Stomach (tissue), 9 donors: ENCODE results near the gene LRRTM2. TPM values are rescaled to one million over a fixed set of nuclear protein-coding genes. Genes with fewer than 3 reads are reported as not detected.
"Not testable (repeated sequence)": the region's sequence is repeated elsewhere in the genome, so short reads cannot be mapped to it uniquely, and the experiment has no call there.

Experiments
- DNase-seq, 2 donors: peaks; one replicate each; pipeline versions ENCODE4 v3.0.0 to v3.0.0-alpha.2; 2013 to 2019
- H3K27ac ChIP-seq, 5 donors: fragments of 200-600 bp in 4 of 5; sonication (generic) in 4 of 5; one replicate each; pipeline ENCODE4 v1.5.1; 2013 to 2019; ENCODE audit warnings: mild to moderate bottlenecking in 1 of 5, moderate library complexity in 1 of 5
- H3K27me3 ChIP-seq, 3 donors: fragments of 200-600 bp; sonication (generic); one replicate each; pipeline ENCODE4 v1.5.1; 2017 to 2019; ENCODE audit warnings: mixed run types in 1 of 3
- H3K36me3 ChIP-seq, 4 donors: fragments of 200-600 bp; sonication (generic); 1 replicate in 3 of 4; 2 replicates in 1 of 4; pipeline ENCODE4 v1.5.1; 2016 to 2019
- H3K4me1 ChIP-seq, 4 donors: fragments of 200-600 bp; sonication (generic); one replicate each; pipeline ENCODE4 v1.5.1; 2016 to 2019
- H3K4me3 ChIP-seq, 4 donors: fragments of 200-600 bp; sonication (generic) in 3 of 4; one replicate each; pipeline ENCODE4 v1.5.1; 2016 to 2019; ENCODE audit warnings: mild to moderate bottlenecking in 1 of 4
- H3K9me3 ChIP-seq, 4 donors: fragments of 200-600 bp; sonication (generic); one replicate each; pipeline ENCODE4 v1.5.1; 2016 to 2019
- EP300 ChIP-seq: sonication (generic); formaldehyde crosslinking; IDR thresholded peaks from one replicate; pipeline ENCODE4 v1.6.1; 2017; ENCODE audit warnings: antibody characterized with exemption
- POLR2A ChIP-seq, 4 donors: fragments of 450-650 bp; IDR thresholded peaks; one replicate each; pipeline ENCODE4 v1.6.1; 2016; ENCODE audit warnings: antibody characterized with exemption in 4 of 4, control low read depth in 2 of 4, mild to moderate bottlenecking in 1 of 4, moderate library complexity in 1 of 4
- POLR2AphosphoS5 ChIP-seq, 3 donors: sonication (generic); formaldehyde crosslinking; IDR thresholded peaks; one replicate each; pipeline ENCODE4 v1.6.1; 2016; ENCODE audit warnings: antibody characterized with exemption in 3 of 3
- WGBS, 5 donors: extraction: QIAGEN DNeasy Blood & Tissue Kit in 3 of 5; methylation state at CpG; one replicate each; pipeline versions ENCODE4 v1.1.5 to v1.1.7; 2013 to 2018; 5-methylcytosine and 5-hydroxymethylcytosine counted together
- intact Hi-C: fragments of 100-400 bp; cut with DNase I; formaldehyde crosslinking; loops from one replicate; pipeline ENCODE4 v1.15.1; 2023; ENCODE audit warnings: low total_unique reads
- polyA plus RNA-seq, 3 donors: library from polyadenylated mRNA; stranded (reverse); fragments of 200-250 nt; gene quantifications; one replicate each; pipeline ENCODE4 v1.2.3, GENCODE V29; 2013
- total RNA-seq, 5 donors: library from RNA; depleted of rRNA; stranded (reverse); fragments of >200 nt; gene quantifications; one replicate each; pipeline versions ENCODE4 v1.1.0 to v1.2.3, GENCODE V29; 2014 to 2016
- TF ChIP-seq, protein P1 (sequence below), 7 experiments: fragments of 450-650 bp in 4 of 7; fragments of 200-600 bp in 3 of 7; sonication (generic) in 3 of 7; IDR thresholded peaks; one replicate each; pipeline ENCODE4 v1.5.1; 2016 to 2019; ENCODE audit warnings: antibody characterized with exemption in 7 of 7, control low read depth in 2 of 7, mild to moderate bottlenecking in 1 of 7
- donor health status: healthy with polysubstance abuse.
- donor health status: Bipolar disorder and iron deficiency.
- donor health status: healthy.

LRRTM2 gene
- total and polyA plus RNA-seq, 8 donors = 0.15 to 1.5 TPM; not detected in 6

- DNase-seq = no peak
- no peaks in the 10 kb centered on the region for H3K9me3 ChIP-seq
- no peak overlapping the region for H3K27ac ChIP-seq
- intact Hi-C loops = no loop called here
- TF ChIP-seq, protein P1, sequence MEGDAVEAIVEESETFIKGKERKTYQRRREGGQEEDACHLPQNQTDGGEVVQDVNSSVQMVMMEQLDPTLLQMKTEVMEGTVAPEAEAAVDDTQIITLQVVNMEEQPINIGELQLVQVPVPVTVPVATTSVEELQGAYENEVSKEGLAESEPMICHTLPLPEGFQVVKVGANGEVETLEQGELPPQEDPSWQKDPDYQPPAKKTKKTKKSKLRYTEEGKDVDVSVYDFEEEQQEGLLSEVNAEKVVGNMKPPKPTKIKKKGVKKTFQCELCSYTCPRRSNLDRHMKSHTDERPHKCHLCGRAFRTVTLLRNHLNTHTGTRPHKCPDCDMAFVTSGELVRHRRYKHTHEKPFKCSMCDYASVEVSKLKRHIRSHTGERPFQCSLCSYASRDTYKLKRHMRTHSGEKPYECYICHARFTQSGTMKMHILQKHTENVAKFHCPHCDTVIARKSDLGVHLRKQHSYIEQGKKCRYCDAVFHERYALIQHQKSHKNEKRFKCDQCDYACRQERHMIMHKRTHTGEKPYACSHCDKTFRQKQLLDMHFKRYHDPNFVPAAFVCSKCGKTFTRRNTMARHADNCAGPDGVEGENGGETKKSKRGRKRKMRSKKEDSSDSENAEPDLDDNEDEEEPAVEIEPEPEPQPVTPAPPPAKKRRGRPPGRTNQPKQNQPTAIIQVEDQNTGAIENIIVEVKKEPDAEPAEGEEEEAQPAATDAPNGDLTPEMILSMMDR (IDR thresholded peaks at IDR 0.05) = no peak
- no peak for TF ChIP-seq POLR2AphosphoS5 (IDR thresholded peaks at IDR 0.05)
- no peak for TF ChIP-seq POLR2A (IDR thresholded peaks at IDR 0.05)
- peaks cover 0 to 7% (median 5%) of the 10 kb centered on the region in 4 donors for H3K36me3 ChIP-seq
- 88 to 93% (median 93%) methylated on average over 2 of the region's 2 CpGs for WGBS, 5 donors
- H3K27me3 ChIP-seq = no peaks in the 10 kb centered on the region
- peaks cover 25 to 62% (median 52%) of the 10 kb centered on the region in 4 donors for H3K4me1 ChIP-seq
- H3K4me3 ChIP-seq = no peak overlapping the region
Measured at GRCh38 chr5:138841531-138841930, 33.6 kb downstream of the LRRTM2 start.

- peaks cover 0 to 7% (median 5%) of the 10 kb centered on the region in 4 donors for H3K36me3 ChIP-seq
- WGBS, 5 donors = 73 to 89% (median 83%) methylated on average over 3 of the region's 3 CpGs
- H3K4me1 ChIP-seq = peaks cover 22 to 65% (median 48%) of the 10 kb centered on the region in 4 donors
- no peaks in the 10 kb centered on the region for H3K27me3 ChIP-seq
- no peak for DNase-seq
- peaks cover 0 to 1% (median 0%) of the 10 kb centered on the region in 4 donors for H3K9me3 ChIP-seq
- intact Hi-C loops = no loop called here
- no peak overlapping the region for H3K27ac ChIP-seq
- TF ChIP-seq, protein P1 (IDR thresholded peaks at IDR 0.05) = no peak
- TF ChIP-seq POLR2AphosphoS5 (IDR thresholded peaks at IDR 0.05) = no peak
- no peak for TF ChIP-seq POLR2A (IDR thresholded peaks at IDR 0.05)
- TF ChIP-seq EP300 = no peak
- H3K4me3 ChIP-seq = no peak overlapping the region
Measured at GRCh38 chr5:138840103-138840502, 35.0 kb downstream of the LRRTM2 start.

DNA sequence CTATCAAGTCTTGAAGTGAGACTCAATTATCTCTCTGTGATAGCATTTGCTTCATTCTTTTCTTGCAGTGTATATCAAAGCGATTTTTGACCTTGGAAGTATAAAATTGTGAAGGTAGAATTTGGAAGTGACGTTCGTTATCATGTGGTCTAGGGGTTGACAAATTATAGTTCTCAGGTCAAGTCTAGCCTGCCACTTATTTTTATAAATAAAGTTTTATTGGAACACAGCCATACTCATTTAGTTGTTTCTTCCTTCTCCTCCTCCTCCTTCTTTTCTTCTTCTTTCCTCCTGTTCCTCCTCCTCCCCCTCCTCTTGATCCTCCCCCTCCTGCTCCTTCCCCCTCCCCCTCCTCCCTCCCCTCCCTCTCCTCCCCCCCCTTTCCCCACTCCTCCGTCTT lies 38.0 kb downstream of the LRRTM2 start:
- DNase-seq = no peak
- peaks cover 0 to 7% (median 5%) of the 10 kb centered on the region in 4 donors for H3K36me3 ChIP-seq
- intact Hi-C loops = no loop called here
- H3K27ac ChIP-seq = no peak overlapping the region
- no peak overlapping the region for H3K4me3 ChIP-seq
- peaks cover 0 to 8% (median 0%) of the 10 kb centered on the region in 4 donors for H3K9me3 ChIP-seq
- TF ChIP-seq POLR2AphosphoS5 (IDR thresholded peaks at IDR 0.05) (no peak), EP300 (no peak), POLR2A (IDR thresholded peaks at IDR 0.05) (no peak)
- TF ChIP-seq, protein P1 (IDR thresholded peaks at IDR 0.05) = no peak
- 88 to 96% (median 93%) methylated on average over 4 of the region's 4 CpGs for WGBS, 5 donors
- H3K27me3 ChIP-seq = no peaks in the 10 kb centered on the region
- peaks cover 0 to 53% (median 25%) of the 10 kb centered on the region in 4 donors for H3K4me1 ChIP-seq

GRCh38 chr5:138834853-138835252 lies 40.3 kb downstream of the LRRTM2 start:
- H3K9me3 ChIP-seq, H3K4me3 ChIP-seq, DNase-seq, H3K27ac ChIP-seq, H3K27me3 ChIP-seq, intact Hi-C loops: not testable (repeated sequence)
- peaks cover 0 to 53% (median 20%) of the 10 kb centered on the region in 4 donors for H3K4me1 ChIP-seq
- peaks cover 0 to 14% (median 2%) of the 10 kb centered on the region in 4 donors for H3K36me3 ChIP-seq
- WGBS, 5 donors = 89 to 94% (median 93%) methylated on average over 6 of the region's 6 CpGs

DNA sequence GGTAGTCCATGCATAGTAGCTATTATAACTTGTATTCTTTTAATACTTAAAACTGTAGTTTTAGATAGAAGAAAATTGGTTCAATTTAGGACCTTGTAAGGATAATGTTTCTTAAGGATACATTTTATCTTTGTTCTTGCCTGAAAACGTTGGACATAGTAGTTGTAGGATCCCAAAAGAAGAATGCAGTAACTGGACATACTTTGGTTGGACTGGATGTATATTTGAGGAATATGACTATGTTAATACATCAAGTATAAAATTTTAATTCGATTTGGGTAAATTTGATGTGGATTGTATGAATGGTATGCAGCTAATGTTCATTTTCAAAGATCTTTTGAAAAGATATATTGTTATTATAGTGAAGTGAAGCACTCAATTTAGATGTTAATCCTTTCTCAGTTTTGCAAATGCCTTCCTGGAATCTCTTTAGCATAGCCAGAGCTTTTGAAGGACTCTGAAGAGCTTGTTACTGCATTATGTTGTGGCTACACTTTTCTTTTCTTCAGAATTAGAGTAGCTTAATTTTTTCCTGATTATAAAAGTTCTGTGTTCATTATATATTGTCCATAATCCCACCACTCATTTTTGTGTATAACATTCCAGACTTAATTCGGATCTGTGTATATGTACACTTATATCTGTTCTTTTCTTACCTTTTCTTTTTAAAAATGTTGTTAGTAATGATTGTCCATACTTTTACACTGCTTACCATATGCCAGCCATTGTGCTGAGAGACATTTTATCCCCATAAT lies 41.2 kb downstream of the LRRTM2 start:
- Histone ChIP-seq H3K9me3 (peaks cover 0 to 8% (median 0%) of the 10 kb centered on the region in 4 donors), H3K36me3 (peaks cover 0 to 24% (median 11%) of the 10 kb centered on the region in 4 donors), H3K27me3 (no peaks in the 10 kb centered on the region), H3K4me3 (no peak overlapping the region), H3K27ac (no peak overlapping the region), H3K4me1 (peaks cover 0 to 44% (median 15%) of the 10 kb centered on the region in 4 donors)
- intact Hi-C loops = no loop called here
- TF ChIP-seq, protein P1 (IDR thresholded peaks at IDR 0.05) = no peak
- TF ChIP-seq EP300 = no peak
- no peak for TF ChIP-seq POLR2A (IDR thresholded peaks at IDR 0.05)
- TF ChIP-seq POLR2AphosphoS5 (IDR thresholded peaks at IDR 0.05) = no peak
- 37 to 52% (median 45%) methylated on average over 3 of the region's 3 CpGs for WGBS, 5 donors
- no peak for DNase-seq
